B cell (primary cell): ENCODE measurements around the gene IL17RC.
"Not testable (repeated sequence)": the region's sequence is repeated elsewhere in the genome, so short reads cannot be mapped to it uniquely, and the experiment has no call there.

Experiments
- EZH2 ChIP-seq: IDR thresholded peaks from 2 replicates; pipeline ENCODE4 v1.6.1; 2012; ENCODE audit warnings: borderline replicate concordance, low read depth, mild to moderate bottlenecking, moderate library complexity, low read length; ENCODE audit not compliant: insufficient read depth, poor library complexity, severe bottlenecking
- TF ChIP-seq, protein P1 (sequence below): fragments of 200-600 bp; IDR thresholded peaks from one replicate; pipeline ENCODE4 v1.8.0; 2022; ENCODE audit warnings: antibody characterized with exemption, mild to moderate bottlenecking

DNA sequence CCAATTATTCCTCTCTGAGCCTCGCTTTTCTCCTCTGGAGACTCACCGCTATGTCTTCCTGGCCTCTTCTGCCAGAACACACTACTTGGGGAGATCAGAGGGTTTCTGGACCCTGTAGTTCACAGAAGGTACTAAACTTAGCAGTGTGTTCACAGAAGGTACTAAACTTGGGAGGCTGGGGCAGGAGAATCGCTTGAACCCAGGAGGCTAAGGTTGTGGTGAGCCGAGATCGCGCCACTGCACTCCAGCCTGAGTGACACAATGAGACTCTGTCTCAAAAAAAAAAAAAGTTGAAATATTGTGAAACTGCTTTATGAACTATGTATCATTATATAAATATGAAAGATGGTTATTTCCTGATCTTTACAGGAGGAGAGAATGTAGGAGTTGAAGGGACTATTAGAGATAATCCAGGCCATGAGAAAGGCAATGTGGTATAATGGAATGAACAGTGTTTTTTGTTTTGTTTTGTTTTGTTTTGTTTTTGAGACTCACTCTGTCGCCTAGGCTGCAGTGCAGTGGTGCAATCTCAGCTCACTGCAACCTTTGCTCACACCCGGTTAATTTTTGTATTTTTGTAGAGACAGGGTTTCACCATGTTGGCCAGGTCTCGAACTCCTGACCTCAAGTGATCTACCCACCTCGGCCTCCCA, 20.0 kb upstream of the IL17RC start:
- TF ChIP-seq, protein P1, sequence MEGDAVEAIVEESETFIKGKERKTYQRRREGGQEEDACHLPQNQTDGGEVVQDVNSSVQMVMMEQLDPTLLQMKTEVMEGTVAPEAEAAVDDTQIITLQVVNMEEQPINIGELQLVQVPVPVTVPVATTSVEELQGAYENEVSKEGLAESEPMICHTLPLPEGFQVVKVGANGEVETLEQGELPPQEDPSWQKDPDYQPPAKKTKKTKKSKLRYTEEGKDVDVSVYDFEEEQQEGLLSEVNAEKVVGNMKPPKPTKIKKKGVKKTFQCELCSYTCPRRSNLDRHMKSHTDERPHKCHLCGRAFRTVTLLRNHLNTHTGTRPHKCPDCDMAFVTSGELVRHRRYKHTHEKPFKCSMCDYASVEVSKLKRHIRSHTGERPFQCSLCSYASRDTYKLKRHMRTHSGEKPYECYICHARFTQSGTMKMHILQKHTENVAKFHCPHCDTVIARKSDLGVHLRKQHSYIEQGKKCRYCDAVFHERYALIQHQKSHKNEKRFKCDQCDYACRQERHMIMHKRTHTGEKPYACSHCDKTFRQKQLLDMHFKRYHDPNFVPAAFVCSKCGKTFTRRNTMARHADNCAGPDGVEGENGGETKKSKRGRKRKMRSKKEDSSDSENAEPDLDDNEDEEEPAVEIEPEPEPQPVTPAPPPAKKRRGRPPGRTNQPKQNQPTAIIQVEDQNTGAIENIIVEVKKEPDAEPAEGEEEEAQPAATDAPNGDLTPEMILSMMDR = not testable (repeated sequence)
- not testable (repeated sequence) for TF ChIP-seq EZH2
